Measurements from ENCODE around the gene KCNRG. TPM values are rescaled to one million over a fixed set of nuclear protein-coding genes. Genes with fewer than 3 reads are reported as not detected.
"Not testable (repeated sequence)": the region's sequence is repeated elsewhere in the genome, so short reads cannot be mapped to it uniquely, and the experiment has no call there.

Gene KCNRG
- total RNA-seq, result 0.18 and 0.27 TPM in 2 replicates

- intact Hi-C loops (cut with micrococcal nuclease), result no loop called here
Measured at GRCh38 chr13:50015258-50015657, at the start of gene KCNRG. Gene KCNRG (plus strand): TSS chr13:50015444. CDS start chr13:50015494, 50 bp downstream.

- intact Hi-C loops (cut with micrococcal nuclease), result no loop called here
Measured at GRCh38 chr13:49967456-49967855, 47.8 kb upstream of the KCNRG start.

- intact Hi-C loops (cut with micrococcal nuclease), result no loop called here
Measured at GRCh38 chr13:49972709-49973108, 42.5 kb upstream of the KCNRG start.

GRCh38 chr13:49975826-49976225 lies 39.4 kb upstream of the KCNRG start:
- intact Hi-C loops (cut with micrococcal nuclease), result loop anchor here (1.0 to 5.0 kb wide), 4 partner anchors 151 to 1094 kb away; no protein-coding TSS in a partner anchor

- intact Hi-C loops (cut with micrococcal nuclease), result loop anchor here (1.0 to 5.0 kb wide), 5 partner anchors 151 to 1094 kb away; no protein-coding TSS in a partner anchor
Measured at GRCh38 chr13:49976314-49977258, 38.7 kb upstream of the KCNRG start.

- intact Hi-C loops (cut with micrococcal nuclease), result loop anchor here (1.0 to 5.0 kb wide), 2 partner anchors 149 to 554 kb away; no protein-coding TSS in a partner anchor
Measured at GRCh38 chr13:49977992-49978391, 37.3 kb upstream of the KCNRG start.

GRCh38 chr13:49980266-49980665 lies 35.0 kb upstream of the KCNRG start:
- intact Hi-C loops (cut with micrococcal nuclease), result no loop called here

GRCh38 chr13:49985129-49985528 lies 30.1 kb upstream of the KCNRG start:
- intact Hi-C loops (cut with micrococcal nuclease), result no loop called here

GRCh38 chr13:49986471-49986870 lies 28.8 kb upstream of the KCNRG start:
- intact Hi-C loops (cut with micrococcal nuclease), result no loop called here

GRCh38 chr13:49990612-49991011 lies 24.6 kb upstream of the KCNRG start:
- intact Hi-C loops (cut with micrococcal nuclease), result not testable (repeated sequence)

- intact Hi-C loops (cut with micrococcal nuclease), result no loop called here
Measured at GRCh38 chr13:49993111-49993510, 22.1 kb upstream of the KCNRG start.

GRCh38 chr13:49993666-49994065 lies 21.6 kb upstream of the KCNRG start:
- intact Hi-C loops (cut with micrococcal nuclease), result no loop called here

- intact Hi-C loops (cut with micrococcal nuclease), result loop anchor here (2.0 to 5.0 kb wide), 5 partner anchors 47 to 1587 kb away; partner anchors contain the start of genes CAB39L, KPNA3, SETDB2 and WDFY2
Measured at GRCh38 chr13:49995625-49996101, 19.6 kb upstream of the KCNRG start.

GRCh38 chr13:49996161-49996915 lies 18.9 kb upstream of the KCNRG start:
- intact Hi-C loops (cut with micrococcal nuclease), result loop anchor here (2.0 to 5.0 kb wide), 5 partner anchors 46 to 1586 kb away; partner anchors contain the start of genes CAB39L, KPNA3, SETDB2 and WDFY2

- intact Hi-C loops (cut with micrococcal nuclease), result loop anchor here (1.0 to 5.0 kb wide), 10 partner anchors 45 to 1585 kb away; partner anchors contain the start of genes CAB39L, KPNA3, SETDB2 and SPRYD7
Measured at GRCh38 chr13:49996951-49997895, 18.0 kb upstream of the KCNRG start, which contains the start of gene TRIM13. Gene TRIM13 (plus strand): TSS chr13:49997042. CDS start chr13:50011941, 14,899 bp downstream.

GRCh38 chr13:49997955-49998354 lies 17.3 kb upstream of the KCNRG start:
- intact Hi-C loops (cut with micrococcal nuclease), result loop anchor here (1.0 to 5.0 kb wide), 10 partner anchors 44 to 1584 kb away; partner anchors contain the start of genes CAB39L, KPNA3, SETDB2 and SPRYD7

GRCh38 chr13:49998714-49999624 lies 16.3 kb upstream of the KCNRG start:
- intact Hi-C loops (cut with micrococcal nuclease), result loop anchor here (5.0 kb wide), 4 partner anchors 43 to 1583 kb away; partner anchors contain the start of genes CAB39L, SETDB2 and WDFY2

- intact Hi-C loops (cut with micrococcal nuclease), result no loop called here
Measured at GRCh38 chr13:50001287-50001686, 14.0 kb upstream of the KCNRG start.
